HG02943 (cell line): ENCODE results near the gene SNED1.

ENCODE experiments used
- ATAC-seq: cut with Tn5 transposase; IDR thresholded peaks from one replicate; pipeline ENCODE4 v1.9.1; 2021; ENCODE audit warnings: mild to moderate bottlenecking, low read depth, moderate library complexity; ENCODE audit not compliant: unreplicated experiment

SNED1 gene

DNA sequence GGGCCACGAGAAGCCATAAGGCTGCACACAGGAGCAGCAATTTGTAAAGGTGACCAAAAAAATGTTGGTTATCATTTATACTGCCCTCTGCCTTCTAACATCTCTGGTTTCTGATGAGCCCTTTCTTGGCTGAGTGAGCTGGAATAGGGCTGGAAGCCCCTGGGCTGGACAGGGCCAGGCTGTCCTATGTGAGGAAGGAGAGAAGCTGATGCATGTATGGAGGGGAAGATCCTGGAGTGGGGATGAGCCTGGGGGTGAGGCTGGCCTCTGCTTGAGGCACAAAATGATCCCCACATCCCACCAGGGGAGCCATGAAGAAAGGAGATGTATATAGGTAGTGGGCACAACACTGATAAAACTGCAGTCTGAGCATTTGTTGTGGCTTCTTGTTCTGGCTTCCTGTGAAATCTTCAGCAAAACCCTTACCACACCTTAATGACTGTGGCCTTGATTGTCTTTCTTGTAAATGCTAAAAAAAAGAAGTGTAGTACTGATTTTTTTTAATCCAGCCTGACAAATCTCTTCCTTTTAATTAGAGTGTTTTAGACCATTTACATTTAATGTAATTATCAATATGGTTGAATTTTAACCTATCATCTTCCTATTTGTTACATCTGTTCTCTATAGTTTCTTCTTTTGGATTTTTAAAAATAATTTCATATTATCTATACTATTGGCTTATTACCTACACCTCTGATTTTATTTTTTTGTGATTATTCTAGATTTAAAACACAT is 5.6 kb downstream of the SNED1 start:
- ATAC-seq = no peak

DNA sequence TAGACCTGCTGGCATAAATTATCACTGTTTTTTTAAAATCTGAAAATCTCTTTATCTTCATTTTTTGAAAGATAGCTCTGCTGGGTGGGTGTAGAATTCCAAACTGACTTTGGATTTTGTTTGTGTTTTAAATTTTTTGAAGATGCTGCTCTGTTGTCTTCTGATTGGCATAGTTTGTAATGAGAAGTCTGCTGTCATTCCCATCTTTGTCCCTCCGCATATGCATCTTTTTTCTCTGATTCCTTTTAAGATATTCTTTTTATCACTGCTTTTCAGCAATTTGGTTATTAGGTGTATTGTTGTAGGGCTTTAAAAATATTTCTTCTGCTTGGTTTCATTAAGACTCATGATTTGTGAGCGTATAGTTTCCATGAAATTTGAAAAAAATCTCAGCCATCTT is 7.2 kb downstream of the SNED1 start:
- no peak for ATAC-seq

GRCh38 chr2:241006412-241006811 is 8.0 kb downstream of the SNED1 start:
- no peak for ATAC-seq

- ATAC-seq = no peak
Measured at GRCh38 chr2:241007111-241007510, 8.7 kb downstream of the SNED1 start.

DNA sequence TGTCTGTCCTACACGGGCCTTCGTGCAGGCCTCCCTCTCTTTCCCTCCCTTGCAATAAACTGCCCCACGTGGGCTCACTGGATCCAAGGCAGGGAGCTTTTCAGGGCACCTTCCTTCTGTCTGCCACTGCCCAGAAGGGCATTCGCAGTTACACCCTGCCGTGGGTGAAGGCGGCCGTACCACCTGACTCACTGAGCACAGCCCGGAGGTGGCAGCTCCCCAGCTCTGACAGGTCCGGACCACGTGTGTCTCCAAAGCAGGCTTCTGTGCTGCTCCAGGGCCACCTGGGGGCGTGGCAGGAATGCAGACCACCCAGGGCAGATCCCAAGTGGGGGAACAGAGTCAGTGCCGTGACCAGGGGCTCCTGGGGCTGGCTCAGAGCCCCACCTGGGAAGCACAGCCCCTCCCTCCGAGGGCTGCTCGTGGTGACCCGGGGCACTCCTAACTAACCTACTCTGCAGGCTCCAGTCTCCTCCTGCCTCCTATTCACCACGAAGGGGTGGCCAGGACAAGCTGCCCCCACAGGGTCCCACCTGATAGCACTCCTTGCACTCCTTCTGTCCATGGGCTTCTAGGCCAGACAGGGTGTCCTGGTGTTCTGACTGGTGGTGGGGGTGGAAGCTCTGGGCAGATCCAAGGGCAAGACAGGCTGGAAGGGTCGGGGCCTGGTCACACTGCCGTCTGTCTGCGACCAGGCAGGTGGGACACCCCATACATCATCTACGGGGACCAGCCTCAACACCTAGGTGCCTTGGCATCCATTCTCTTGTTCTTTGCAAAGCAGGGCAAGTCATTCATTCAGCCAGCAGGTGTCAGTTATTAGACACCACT is 9.7 kb downstream of the SNED1 start:
- ATAC-seq = no peak

DNA sequence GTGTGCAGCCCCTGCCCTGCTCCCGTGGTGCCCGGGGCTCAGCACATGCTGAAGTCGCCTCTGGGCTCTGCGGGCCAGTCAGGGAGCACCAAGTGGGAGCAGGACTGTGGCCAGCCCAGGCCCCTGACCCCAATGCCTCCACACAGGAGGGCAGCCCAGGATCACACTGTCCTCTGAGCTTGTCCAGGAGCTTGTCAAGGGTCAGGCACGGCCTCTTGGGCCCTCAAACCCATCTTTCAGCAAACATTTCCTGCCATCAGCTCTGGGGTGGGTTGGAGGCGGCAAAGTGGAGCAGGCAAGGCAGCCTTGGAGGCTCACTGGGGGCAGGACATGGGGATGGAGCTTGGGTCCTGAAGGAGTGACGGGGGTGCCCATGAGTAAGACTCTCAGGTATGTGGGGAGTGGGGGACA is 10.3 kb downstream of the SNED1 start:
- no peak for ATAC-seq

DNA sequence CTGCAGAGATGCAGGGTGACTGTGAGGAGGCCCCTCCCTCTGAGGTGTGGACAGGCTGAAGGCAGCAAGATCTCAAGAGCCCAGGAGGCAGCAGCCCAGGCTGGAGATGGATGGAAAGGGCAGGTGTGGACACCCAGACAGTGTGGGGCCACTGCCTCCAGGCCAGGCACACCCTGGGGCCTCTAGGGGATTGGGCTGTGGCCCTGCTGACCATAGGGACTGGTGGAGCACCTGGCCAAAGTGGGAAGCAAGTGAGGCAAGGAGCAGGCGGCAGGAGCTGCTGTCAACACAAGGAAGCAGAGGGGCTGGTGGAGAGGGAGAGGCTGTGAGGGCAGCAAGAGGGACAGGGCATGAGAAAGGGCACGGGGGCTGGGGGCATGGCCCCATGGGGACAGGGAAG is 10.8 kb downstream of the SNED1 start:
- ATAC-seq = no peak

GRCh38 chr2:241009601-241010530 is 11.4 kb downstream of the SNED1 start:
- ATAC-seq = no peak

DNA sequence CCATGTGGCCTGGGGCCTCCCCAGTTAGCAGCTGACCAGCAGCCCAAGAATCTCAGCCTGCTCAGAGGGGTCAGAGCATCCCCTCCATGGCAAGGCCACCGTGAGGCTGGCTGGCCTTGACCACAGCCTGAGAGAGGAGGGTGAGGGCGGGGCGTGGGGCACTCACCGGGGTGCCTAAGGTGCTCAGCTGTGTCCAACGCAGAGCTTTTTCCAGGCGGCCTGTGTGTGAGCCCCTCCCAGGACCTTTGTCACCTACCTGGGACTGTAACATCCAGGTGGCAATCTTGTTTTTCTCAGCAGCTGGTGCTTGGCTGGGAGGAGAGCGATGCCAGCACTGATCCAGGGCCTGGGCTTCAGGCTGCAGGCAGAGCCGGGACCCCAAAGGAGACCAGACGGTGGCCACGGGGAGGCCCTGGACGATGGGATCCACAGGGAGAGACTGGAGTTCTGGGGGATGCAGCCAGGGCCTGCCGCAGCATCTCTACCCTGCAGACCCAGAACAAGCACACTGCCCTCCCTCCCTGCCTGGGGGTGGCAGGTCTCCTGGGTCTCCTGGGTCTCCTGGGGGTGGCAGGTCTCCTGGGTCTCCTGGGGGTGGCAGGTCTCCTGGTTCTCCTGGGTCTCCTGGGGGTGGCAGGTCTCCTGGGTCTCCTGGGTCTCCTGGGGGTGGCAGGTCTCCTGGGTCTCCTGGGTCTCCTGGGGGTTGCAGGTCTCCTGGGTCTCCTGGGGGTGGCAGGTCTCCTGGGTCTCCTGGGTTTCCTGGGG is 12.3 kb downstream of the SNED1 start:
- no peak for ATAC-seq

- ATAC-seq = no peak
Measured at GRCh38 chr2:241011296-241011600, 12.8 kb downstream of the SNED1 start.

GRCh38 chr2:241011751-241012510 is 13.5 kb downstream of the SNED1 start:
- no peak for ATAC-seq

- ATAC-seq = no peak
Measured at GRCh38 chr2:241014224-241014623, 15.8 kb downstream of the SNED1 start.

DNA sequence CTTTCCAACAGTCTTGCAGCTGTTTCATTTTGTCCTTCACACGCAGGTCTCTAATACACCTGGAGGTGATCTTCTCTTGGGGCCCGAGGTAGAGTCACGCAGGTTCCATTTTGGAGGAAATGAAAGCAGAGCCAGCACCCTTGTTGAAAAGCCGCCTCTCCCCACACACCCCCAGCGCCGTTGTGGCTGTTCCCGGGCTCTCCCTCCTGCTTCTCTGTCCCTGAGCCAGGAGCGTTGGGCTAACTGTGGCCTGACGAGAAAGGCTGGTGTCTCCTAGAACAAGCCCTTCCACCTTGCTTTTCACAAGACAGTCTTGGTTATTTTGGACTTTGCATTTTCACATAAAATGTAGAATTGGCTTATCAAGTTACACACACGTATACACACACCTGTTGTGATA is 16.3 kb downstream of the SNED1 start:
- no peak for ATAC-seq

DNA sequence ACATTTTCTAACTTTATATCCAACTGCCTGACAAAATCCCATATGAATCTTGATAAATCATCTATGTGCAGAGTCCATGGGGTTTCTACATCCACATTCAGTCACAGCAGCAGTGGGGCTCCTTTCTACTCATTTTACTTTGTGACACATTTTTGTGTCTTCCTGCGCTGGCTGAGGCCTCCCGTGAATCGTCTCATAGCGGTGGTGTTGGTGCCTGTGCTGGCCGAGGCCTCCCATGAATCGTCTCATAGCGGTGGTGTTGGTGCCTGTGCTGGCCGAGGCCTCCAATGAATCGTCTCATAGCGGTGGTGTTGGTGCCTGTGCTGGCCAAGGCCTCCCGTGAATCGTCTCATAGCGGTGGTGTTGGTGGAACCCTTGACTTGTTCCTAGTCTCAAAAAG is 17.0 kb downstream of the SNED1 start:
- ATAC-seq = no peak

DNA sequence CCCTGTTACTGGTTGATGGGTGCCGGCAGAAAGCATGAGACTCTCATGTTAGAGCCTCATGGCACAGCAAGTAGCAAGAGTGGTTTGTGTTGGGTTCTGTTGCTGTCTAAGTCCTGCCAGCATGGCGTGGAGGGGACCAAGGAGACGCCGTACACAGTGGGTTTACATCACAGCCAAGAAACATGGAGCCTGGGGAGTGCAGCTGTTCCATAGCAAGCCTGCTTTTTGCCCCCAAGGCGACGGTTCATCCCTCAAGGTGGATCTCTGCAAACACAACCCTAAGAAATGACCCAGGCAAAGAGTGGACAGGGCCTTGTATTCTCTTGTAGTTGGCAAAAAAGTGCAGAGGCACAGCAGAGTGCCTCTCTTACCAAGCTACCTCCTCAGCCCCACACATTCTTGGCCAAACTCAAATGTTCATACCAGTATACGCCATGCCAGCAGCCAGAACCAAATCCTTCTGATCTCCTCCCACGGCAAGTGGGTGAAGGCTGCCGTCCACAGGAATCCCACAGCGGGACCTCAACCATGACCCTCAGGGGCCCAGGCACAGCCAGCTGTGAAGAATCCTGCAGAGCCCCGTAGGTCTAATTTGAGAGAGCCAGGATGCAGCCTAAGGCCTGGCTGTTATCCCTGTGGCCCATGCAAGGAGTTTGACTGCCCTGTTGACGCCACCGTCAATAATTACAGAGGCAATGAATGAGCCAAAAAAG is 19.0 kb downstream of the SNED1 start:
- no peak for ATAC-seq

- ATAC-seq = no peak
Measured at GRCh38 chr2:241018051-241018891, 19.9 kb downstream of the SNED1 start.

DNA sequence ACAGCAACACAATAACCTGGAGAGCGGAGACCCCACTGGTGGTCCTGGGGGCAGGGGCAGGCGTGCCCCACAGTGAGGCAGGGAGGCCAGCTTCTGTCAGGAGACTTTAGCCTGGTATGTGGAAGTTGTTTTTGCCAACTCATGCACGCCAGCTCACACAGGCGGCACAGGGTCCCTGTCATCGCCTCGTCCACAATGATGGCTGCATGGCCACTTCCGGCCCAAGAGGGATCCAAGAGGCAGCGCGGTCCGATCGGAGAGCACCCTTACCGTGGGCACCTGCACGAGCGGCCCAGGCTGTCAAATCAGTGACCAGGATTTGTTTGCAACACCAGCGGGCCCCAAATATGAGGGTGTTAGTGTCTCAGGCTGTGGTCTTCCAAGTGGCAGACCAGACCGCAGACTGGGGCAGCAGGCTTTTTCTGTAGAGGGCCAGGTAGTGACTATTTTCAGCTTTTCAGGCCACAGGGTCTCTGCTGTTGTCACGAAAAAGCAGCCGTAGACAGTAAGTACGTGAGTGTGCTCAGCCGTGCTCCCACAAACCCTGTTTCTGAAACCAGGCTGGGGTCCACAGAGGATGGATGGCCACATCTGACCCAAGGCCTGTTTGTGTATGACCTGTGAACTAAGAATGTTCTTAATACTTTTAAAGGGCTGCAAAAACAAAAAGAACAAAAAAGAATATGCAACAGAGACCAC is 21.2 kb downstream of the SNED1 start:
- ATAC-seq = no peak

DNA sequence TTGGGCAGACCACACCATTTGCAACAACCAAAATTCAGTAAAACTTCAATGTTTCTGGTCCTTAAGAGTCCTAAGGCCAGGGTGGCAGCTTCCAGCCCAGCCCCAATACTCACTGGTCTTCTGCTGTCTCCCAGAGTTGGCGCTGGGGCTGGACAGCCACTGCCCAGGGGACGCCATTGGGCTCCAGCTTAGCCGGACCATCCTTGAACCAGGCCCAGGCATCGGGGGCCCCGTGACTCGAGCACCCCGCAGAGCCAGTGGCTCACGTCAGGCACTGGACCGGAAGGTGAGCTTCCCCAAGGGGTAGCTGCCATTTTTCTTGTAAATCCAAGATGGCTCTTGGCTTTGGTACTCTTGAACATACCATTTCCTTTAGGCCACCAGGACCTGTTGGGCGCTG is 21.8 kb downstream of the SNED1 start:
- ATAC-seq = no peak
